ENCODE measurements around the gene NUP35. TPM values are rescaled to one million over a fixed set of nuclear protein-coding genes. Genes with fewer than 3 reads are reported as not detected.

NUP35 gene
- 1 to 10 TPM; 8.5 to 9.7 TPM for total RNA-seq
- long read RNA-seq, transcript NUP35-201 (9 exons, 1,633 nt) = major isoform, 14 of 16 reads
- long read RNA-seq, partial matches to known transcripts = 0 of 16 reads
- long read RNA-seq, other reads (novel, unspliced or antisense) = 2 of 16 reads

DNA sequence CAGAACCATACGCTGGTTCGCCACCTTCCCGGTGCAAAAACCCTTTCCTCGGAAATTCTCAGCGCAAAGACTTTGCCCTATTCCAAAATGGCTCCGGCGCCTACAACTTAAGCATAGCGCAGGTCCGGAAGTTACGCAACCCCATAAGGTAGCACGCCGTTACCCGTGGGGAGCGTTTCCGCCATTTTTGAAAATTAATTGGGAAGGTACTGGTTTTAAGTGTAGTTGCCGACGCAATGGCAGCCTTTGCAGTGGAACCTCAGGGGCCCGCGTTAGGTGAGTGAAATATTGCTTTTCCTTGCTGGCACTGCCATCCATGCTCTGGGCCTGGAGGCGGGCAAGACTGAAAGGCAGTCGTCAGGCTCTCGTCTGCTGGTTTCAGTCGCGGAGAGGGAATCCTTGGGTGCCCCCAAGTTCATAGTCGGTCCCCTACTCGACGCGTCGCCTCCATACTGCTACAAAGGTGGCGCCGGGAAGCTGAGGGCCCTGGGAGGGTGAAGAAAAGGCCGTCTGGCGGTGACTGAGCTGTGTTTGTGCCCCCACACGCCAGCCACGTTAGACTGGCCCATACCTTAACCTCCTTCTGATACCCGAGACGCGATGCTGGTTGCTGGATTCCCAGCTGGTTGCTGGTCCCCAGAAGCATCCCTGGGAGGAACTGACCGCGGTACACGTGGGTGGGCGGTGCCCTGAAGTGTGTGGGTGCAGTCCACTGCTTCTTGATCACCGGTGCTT, at the start of gene NUP35:
Gene NUP35 (plus strand): TSS at position 222 of the 735 bp plus-strand sequence. CDS start 15 bp downstream, at position 237.
- intact Hi-C loops (cut with DNase I) = loop anchor here in 1 of 2 donors (5.0 kb wide), 1 partner anchor 42 kb away; no protein-coding TSS in a partner anchor
- DNase-seq (peak; percentile 84), ATAC-seq (peak; percentile 99)

DNA sequence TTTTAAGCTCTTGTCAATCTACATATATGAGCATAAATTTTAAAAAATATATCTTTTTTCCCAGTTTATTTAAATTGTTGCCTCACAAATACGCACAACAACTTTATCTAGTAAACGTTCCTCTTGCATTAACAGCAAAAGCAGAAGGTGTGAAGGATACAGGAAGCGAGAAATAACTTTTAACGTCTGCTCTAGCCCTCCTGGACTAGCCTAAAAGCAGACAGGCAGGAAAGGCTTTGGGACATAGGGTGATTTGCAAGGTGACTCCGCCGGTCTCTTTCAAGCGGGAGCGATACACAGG, 46.1 kb upstream of the NUP35 start:
- peak in 1 of 2 donors; percentile 70 for ATAC-seq
- DNase-seq = peak; percentile 44
- intact Hi-C loops (cut with DNase I) = loop anchor here in 1 of 2 donors (2.0 kb wide), 1 partner anchor 39 kb away; the partner anchor contains the start of gene NCKAP1

DNA sequence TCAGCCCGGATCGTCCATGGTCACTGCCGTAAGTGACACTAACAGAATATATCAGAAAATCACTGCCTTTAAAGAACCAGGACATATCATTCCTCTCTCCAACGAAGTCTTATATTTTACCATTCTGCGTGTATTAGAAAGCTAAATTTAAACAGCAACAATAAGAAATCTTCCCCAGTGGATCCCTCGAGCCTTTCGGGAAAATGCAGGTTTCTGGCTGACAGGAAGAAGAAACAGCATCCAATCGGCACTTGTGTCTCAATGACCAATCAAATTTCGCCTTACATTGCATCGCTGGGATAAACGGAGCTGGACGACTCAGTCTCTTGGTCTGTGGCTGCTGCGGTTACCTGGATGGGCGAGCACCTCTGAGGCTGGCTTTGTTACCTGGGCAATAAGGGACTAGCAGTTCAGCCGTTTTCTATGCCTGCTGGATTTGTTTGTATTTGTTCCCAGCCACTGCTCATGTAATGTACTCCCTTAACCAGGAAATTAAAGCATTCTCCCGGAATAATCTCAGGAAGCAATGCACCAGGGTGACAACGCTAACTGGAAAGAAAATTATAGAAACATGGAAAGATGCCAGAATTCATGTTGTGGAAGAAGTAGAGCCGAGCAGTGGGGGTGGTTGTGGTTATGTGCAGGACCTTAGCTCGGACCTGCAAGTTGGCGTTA, 45.6 kb upstream of the NUP35 start, which contains the start of gene DUSP19:
Gene DUSP19 (plus strand): TSS at position 284 of the 675 bp plus-strand sequence. CDS start 187 bp downstream, at position 471.
- DNase-seq (peak; percentile 71), ATAC-seq (peak; percentile 95 to 96)
- intact Hi-C loops (cut with DNase I) = loop anchor here in 1 of 2 donors (2.0 kb wide), 1 partner anchor 40 kb away; the partner anchor contains the start of gene NCKAP1

DNA sequence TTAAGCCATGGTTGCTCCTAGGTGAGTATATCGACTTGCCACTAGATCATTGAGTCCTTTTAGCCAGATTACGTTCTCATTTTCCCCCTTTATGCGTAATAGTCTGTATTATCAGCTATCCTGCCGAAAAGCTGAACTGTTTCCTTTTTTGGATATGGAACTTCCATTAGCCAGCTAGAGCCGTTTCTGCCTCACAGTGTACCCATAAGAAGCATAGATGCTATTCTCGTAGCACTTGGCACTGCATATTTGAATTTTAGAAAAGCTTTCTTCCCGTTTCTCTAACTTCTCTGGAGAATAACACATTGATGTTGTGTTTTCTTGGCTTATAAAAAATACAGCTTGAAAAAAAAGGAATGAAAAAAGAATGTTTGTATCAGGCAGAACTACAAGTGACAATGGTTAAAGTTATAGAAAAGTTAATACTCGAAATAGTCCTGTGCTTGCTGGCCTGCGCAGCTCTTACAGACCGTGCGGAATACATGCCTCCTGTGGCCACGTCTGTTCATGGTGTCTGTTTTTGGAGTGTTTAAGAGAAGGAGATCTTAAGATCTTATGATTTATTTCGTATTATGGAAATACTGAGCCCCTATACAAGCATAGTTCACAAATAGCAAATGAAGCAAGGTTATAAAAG, 45.0 kb upstream of the NUP35 start:
- DNase-seq (no peak), ATAC-seq (peak; percentile 70 to 72)
- intact Hi-C loops (cut with DNase I) = loop anchor here in 1 of 2 donors (2.0 kb wide), 1 partner anchor 40 kb away; the partner anchor contains the start of gene NCKAP1

DNA sequence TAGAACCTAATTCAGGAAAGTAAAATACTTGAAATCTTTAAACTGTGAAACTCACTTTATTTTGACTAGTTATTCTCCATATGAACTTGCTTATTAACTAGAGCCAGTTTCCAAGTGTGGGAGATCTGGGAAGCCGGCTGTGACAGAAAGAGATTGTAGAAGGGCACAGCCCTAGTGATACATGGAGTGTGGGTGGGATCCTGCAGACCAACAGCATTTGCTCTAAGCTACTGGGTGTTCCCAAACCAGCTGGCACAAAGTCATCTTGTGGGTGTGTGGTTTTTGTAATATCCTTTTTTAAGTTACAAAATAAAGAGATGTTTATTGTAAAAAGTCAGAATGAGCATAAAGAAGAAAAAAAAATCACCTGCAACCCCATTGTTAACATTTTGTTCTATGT, 42.3 kb upstream of the NUP35 start:
- DNase-seq (peak; percentile 52), ATAC-seq (peak in 1 of 2 donors; percentile 34)
- intact Hi-C loops (cut with DNase I) = loop anchor here in 1 of 2 donors (5.0 kb wide), 1 partner anchor 40 kb away; the partner anchor contains the start of gene NUP35

DNA sequence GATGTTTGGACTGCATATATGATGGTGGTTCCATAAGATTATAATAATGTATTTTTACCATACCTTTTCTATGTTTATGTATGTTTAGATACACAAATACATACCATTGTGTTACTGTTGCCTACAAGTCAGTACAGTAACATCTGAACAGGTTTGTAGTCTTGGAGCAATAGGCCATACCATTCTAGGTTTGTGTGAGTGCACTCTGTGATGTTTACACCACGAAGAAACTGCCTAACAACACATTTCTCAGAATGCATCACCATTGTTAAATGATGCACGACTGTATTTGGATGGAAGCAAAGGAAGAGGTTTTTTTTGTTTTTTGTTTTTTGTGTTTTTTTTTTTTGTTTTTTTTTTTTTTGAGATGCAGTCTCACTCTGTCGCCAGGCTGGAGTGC, 36.2 kb upstream of the NUP35 start:
- DNase-seq (no peak), ATAC-seq (no peak)
- intact Hi-C loops (cut with DNase I) = no loop called here

- ATAC-seq = peak in 1 of 2 donors; percentile 50
- intact Hi-C loops (cut with DNase I) = no loop called here
- no peak for DNase-seq
Measured at GRCh38 chr2:183089192-183089851, 34.9 kb upstream of the NUP35 start.

GRCh38 chr2:183091318-183091953, 32.8 kb upstream of the NUP35 start:
- no peak for ATAC-seq
- intact Hi-C loops (cut with DNase I) = no loop called here
- DNase-seq = no peak

DNA sequence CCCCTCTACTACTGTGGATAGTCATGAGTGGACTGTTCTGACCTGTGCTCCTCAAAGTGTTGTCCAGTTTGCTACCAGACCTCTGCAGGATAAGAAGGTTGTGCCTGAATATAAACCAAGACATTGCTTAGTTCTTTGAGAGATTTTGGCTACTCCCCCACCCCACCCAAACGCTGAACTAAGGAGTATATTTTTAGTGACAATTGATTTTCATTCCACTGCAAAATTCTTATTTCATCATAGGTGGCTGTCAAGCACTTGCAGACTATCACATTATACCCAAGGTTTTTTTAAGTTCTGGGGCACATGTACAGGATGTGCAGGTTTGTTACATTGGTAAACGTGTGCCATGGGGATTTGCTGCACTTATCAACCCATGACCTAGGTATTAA, 32.3 kb upstream of the NUP35 start:
- ATAC-seq = no peak
- DNase-seq = no peak
- intact Hi-C loops (cut with DNase I) = no loop called here

- intact Hi-C loops (cut with DNase I) = no loop called here
- DNase-seq (no peak), ATAC-seq (no peak)
Measured at GRCh38 chr2:183093857-183094657, 30.2 kb upstream of the NUP35 start.

DNA sequence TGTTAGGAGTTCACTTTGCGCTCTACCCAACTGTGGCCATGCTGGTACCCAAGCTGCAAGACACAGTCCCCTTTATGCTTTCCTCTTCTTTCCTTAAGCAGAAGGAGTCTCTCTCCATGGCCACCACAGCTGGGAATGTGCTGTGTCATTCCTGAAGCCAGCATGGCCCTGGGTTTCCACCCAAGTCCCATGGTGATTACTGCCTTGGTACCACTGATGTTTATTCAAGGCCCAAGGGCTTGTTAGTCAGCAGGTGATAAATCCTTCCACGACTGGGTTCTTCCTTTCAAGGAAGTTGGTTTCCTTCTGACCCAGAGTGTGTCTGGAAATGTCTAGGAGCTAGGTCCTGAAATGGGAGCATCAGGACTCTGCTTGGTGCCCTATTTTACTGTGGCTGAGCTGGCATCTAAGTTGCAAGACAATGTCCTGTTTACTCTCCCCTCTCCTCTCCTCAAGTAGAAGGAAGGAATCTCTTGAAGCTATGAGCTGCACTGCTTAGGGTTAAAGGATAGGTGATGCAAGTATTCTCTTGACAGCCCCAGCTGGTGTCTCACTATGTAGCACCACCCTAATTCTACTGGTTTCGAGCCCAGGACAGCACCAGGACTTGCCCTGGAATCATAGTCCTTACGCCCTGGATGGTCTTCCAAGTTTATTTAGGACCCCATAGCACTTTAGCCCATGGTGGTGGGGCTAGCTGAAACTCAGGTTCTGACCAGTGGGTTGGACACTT, 18.7 kb upstream of the NUP35 start:
- no peak for ATAC-seq
- no peak for DNase-seq
- intact Hi-C loops (cut with DNase I) = no loop called here

DNA sequence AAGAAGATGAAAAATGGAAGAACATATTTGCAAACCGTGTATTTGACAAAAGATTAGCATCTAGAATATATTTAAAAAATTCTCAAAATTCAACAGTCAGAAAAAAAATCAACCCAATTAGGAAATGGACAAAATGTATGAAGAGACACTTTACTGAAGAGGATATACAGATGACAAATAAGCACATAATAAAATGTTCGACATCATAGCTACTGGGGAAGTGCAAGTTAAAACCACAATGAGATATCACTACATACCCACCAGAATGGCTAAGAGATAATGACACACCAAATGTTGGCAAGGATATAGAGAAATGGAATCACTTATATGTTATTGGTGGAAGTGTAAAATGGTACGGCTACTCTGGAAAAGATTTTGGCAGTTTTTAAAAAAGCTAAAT, 11.7 kb upstream of the NUP35 start:
- intact Hi-C loops (cut with DNase I) = no loop called here
- ATAC-seq (no peak), DNase-seq (no peak)

GRCh38 chr2:183113630-183114029, 10.6 kb upstream of the NUP35 start:
- intact Hi-C loops (cut with DNase I) = no loop called here
- no peak for DNase-seq
- no peak for ATAC-seq

DNA sequence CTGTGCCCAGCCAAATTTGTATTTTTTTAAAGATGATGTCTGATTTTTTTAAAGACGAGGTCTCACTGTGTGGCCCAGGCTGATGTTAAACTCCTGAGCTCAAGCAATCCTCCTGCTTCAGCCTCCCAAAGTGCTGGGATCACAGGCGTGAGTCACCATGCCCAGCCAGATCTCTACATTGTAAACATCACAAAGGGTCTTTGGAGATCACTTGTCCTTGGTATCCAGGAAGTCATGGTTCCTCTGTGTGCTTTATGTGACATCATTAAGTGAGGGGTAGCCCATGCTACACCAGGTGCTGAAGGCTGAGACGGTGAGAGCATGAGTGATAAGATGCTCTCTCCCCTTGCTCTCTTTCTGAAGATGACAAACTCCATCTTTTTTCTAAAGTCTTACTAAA, 7.0 kb upstream of the NUP35 start:
- no peak for DNase-seq
- no peak for ATAC-seq
- intact Hi-C loops (cut with DNase I) = no loop called here

DNA sequence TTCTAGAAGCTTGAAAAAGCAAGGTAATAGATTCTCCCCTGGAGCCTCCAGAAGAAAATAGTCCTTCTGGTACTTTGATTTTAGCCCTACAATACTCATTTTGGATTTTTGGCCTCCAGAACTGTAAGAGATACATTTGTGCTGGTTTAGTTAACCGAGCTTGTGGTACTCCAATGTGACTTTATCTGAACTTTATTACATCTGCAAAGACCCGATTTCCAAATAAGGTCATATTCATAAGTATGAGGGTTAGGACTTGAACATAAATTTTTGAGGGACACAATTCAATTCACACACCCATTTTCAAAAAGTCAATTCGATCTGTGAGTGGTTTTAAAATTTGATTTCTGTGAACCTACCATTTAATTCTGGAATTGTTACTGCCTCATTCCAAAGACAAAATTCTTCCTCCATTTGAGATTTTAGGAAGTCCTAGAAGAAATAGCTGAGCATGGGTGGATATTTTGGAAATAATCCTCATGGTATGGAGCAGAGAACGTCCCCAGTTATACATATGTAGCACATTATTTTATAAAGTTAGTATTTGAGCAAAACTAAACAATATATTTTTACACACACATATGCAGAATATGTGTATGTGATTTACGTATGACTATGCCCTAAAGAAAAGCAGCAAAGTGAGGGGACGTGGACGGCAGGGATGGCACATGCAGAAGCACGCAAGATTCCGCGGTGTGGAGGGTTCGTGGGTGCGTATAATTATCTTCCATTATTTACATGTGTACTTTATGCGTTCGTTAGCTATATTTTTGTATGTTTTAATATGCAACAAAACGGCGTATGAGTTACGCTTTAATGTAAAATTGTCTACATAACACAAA, 905 bp upstream of the NUP35 start:
- intact Hi-C loops (cut with DNase I) = loop anchor here in 1 of 2 donors (5.0 kb wide), 1 partner anchor 41 kb away; no protein-coding TSS in a partner anchor
- DNase-seq (no peak), ATAC-seq (no peak)

DNA sequence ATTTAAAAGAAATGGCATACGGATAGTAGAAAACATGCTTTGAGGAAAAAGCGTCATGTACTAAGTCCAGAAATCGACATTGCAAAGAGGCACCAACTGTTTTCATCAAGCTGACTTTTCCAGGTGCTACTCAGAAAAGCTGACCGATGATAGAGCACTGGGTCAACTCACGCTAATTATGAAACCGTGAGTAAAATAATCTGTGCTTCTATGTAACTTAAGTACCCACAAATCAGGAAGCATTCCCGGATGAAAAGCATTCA, 353 bp upstream of the NUP35 start:
- DNase-seq (no peak), ATAC-seq (peak in 1 of 2 donors; percentile 24)
- intact Hi-C loops (cut with DNase I) = loop anchor here in 1 of 2 donors (5.0 kb wide), 1 partner anchor 42 kb away; no protein-coding TSS in a partner anchor

GRCh38 chr2:183124957-183125255, 663 bp downstream of the NUP35 start:
- intact Hi-C loops (cut with DNase I) = loop anchor here in 1 of 2 donors (5.0 kb wide), 1 partner anchor 43 kb away; no protein-coding TSS in a partner anchor

More at GRCh38 chr2:183124957-183125255, 663 bp downstream of the NUP35 start:
- DNase-seq (no peak), ATAC-seq (no peak)
